ENCODE results near the gene PARP15. TPM values are rescaled to one million over a fixed set of nuclear protein-coding genes. Genes with fewer than 3 reads are reported as not detected.

PARP15 gene
- total RNA-seq, 1 donor, result 0.72 TPM

- DNase-seq (ENCODE audit: low read depth), result no peak
- H3K4me3 ChIP-seq (ENCODE audit: low read depth, low read length), result no peak overlapping the region
- TF ChIP-seq CTCF (IDR thresholded peaks at IDR 0.05; ENCODE audit: insufficient read depth, low read length), result no peak
Measured at GRCh38 chr3:122580470-122580869, 3.0 kb downstream of the PARP15 start.

- H3K4me3 ChIP-seq (ENCODE audit: low read depth, low read length), result no peak overlapping the region
- TF ChIP-seq CTCF (IDR thresholded peaks at IDR 0.05; ENCODE audit: insufficient read depth, low read length), result no peak
- DNase-seq (ENCODE audit: low read depth), result no peak
Measured at GRCh38 chr3:122581622-122582021, 4.2 kb downstream of the PARP15 start.

GRCh38 chr3:122582390-122582789 is 4.9 kb downstream of the PARP15 start:
- DNase-seq (ENCODE audit: low read depth), result no peak
- no peak for TF ChIP-seq CTCF (IDR thresholded peaks at IDR 0.05; ENCODE audit: insufficient read depth, low read length)
- no peak overlapping the region for H3K4me3 ChIP-seq (ENCODE audit: low read depth, low read length)

GRCh38 chr3:122586098-122586497 is 8.6 kb downstream of the PARP15 start:
- H3K4me3 ChIP-seq (ENCODE audit: low read depth, low read length), result no peak overlapping the region
- no peak for TF ChIP-seq CTCF (IDR thresholded peaks at IDR 0.05; ENCODE audit: insufficient read depth, low read length)

GRCh38 chr3:122586773-122587485 is 9.5 kb downstream of the PARP15 start:
- H3K4me3 ChIP-seq (ENCODE audit: low read depth, low read length), result no peak overlapping the region
- TF ChIP-seq CTCF (IDR thresholded peaks at IDR 0.05; ENCODE audit: insufficient read depth, low read length), result no peak
- DNase-seq (ENCODE audit: low read depth), result no peak

More at GRCh38 chr3:122586098-122586497, 8.6 kb downstream of the PARP15 start:
- no peak for DNase-seq (ENCODE audit: low read depth)

- H3K4me3 ChIP-seq (ENCODE audit: low read depth, low read length), result no peak overlapping the region
- DNase-seq (ENCODE audit: low read depth), result no peak
- TF ChIP-seq CTCF (IDR thresholded peaks at IDR 0.05; ENCODE audit: insufficient read depth, low read length), result no peak
Measured at GRCh38 chr3:122587572-122587971, 10.1 kb downstream of the PARP15 start.

- DNase-seq (ENCODE audit: low read depth), result no peak
- TF ChIP-seq CTCF (IDR thresholded peaks at IDR 0.05; ENCODE audit: insufficient read depth, low read length), result no peak
- H3K4me3 ChIP-seq (ENCODE audit: low read depth, low read length), result no peak overlapping the region
Measured at GRCh38 chr3:122589297-122589696, 11.8 kb downstream of the PARP15 start.

Data from fibroblast of the aortic adventitia (primary cell).